NT2/D1 (cell line): ENCODE results near the gene RANBP1.
A peak's percentile ranks its signal among the peaks of the same experiment; 100 is the strongest.

ENCODE experiments used
- DNase-seq: peaks from one replicate; pipeline ENCODE4 v3.0.0-alpha.2; 2011; ENCODE audit warnings: low read depth, low spot score
- H3K27me3 ChIP-seq: 2 replicates; pipeline ENCODE4 v1.6.0; 2011; ENCODE audit warnings: mild to moderate bottlenecking; ENCODE audit not compliant: insufficient read length, insufficient read depth
- H3K36me3 ChIP-seq: 2 replicates; pipeline ENCODE4 v1.6.1; 2011; ENCODE audit warnings: mild to moderate bottlenecking, low read length, mixed read lengths; ENCODE audit not compliant: insufficient read depth, insufficient read length
- H3K4me1 ChIP-seq: 2 replicates; pipeline ENCODE4 v1.5.1; 2011; ENCODE audit not compliant: insufficient read depth, insufficient read length
- H3K4me3 ChIP-seq: 2 replicates; pipeline ENCODE4 v1.5.1; 2011; ENCODE audit warnings: low read depth; ENCODE audit not compliant: insufficient read length
- H3K9ac ChIP-seq: 2 replicates; pipeline ENCODE4 v1.6.0; 2011; ENCODE audit warnings: low read depth; ENCODE audit not compliant: insufficient read length
- H3K9me3 ChIP-seq: 2 replicates; pipeline ENCODE4 v1.5.1; 2011; ENCODE audit warnings: mild to moderate bottlenecking, low read length; ENCODE audit not compliant: insufficient read depth
- SUZ12 ChIP-seq: IDR thresholded peaks from 2 replicates; pipeline ENCODE4 v1.6.1; 2011; ENCODE audit not compliant: insufficient read length, insufficient read depth; ENCODE audit errors: extremely low read depth
- YY1 ChIP-seq: IDR thresholded peaks from 2 replicates; pipeline ENCODE4 v1.6.1; 2011; ENCODE audit not compliant: insufficient read length, insufficient read depth
- ZNF274 ChIP-seq: IDR thresholded peaks from 2 replicates; pipeline ENCODE4 v1.6.1; 2011; ENCODE audit warnings: mild to moderate bottlenecking, low read depth, low read length

Gene RANBP1

GRCh38 chr22:20079745-20080444 lies 36.0 kb upstream of the RANBP1 start, which contains the start of gene DGCR8:
DGCR8 (plus strand) TSS chr22:20080241; CDS start chr22:20085964, 5,723 bp downstream.
- no peaks in the 10 kb centered on the region for H3K27me3 ChIP-seq
- no peak for TF ChIP-seq ZNF274
- no peak for TF ChIP-seq SUZ12
- TF ChIP-seq YY1 = no peak
- H3K4me1 ChIP-seq = peaks cover 5% of the 10 kb centered on the region
- H3K4me3 ChIP-seq = peak within 1 kb of the TSS; percentile 75
- H3K9ac ChIP-seq = peak within 1 kb of the TSS; percentile 96
- H3K36me3 ChIP-seq = peaks cover 25% of the 10 kb centered on the region
- no peaks in the 10 kb centered on the region for H3K9me3 ChIP-seq
- peak; percentile 85 for DNase-seq

- no peak for DNase-seq
- Histone ChIP-seq H3K36me3 (peaks cover 30% of the 10 kb centered on the region), H3K4me3 (peak overlapping the region; percentile 75), H3K9ac (peak overlapping the region; percentile 96), H3K9me3 (no peaks in the 10 kb centered on the region), H3K4me1 (peaks cover 5% of the 10 kb centered on the region), H3K27me3 (no peaks in the 10 kb centered on the region)
- TF ChIP-seq ZNF274 (no peak), SUZ12 (no peak), YY1 (no peak)
Measured at GRCh38 chr22:20080445-20080775, 35.5 kb upstream of the RANBP1 start.

- H3K27me3 ChIP-seq = no peaks in the 10 kb centered on the region
- H3K4me1 ChIP-seq = peaks cover 5% of the 10 kb centered on the region
- peak overlapping the region; percentile 96 for H3K9ac ChIP-seq
- H3K9me3 ChIP-seq = no peaks in the 10 kb centered on the region
- DNase-seq = peak; percentile 33
- peaks cover 36% of the 10 kb centered on the region for H3K36me3 ChIP-seq
- no peak for TF ChIP-seq SUZ12
- H3K4me3 ChIP-seq = peak overlapping the region; percentile 75
Measured at GRCh38 chr22:20080776-20081654, 34.9 kb upstream of the RANBP1 start.

GRCh38 chr22:20083157-20083890 lies 32.6 kb upstream of the RANBP1 start:
- TF ChIP-seq SUZ12 = no peak
- TF ChIP-seq YY1 = no peak
- no peak for TF ChIP-seq ZNF274
- Histone ChIP-seq H3K9me3 (no peaks in the 10 kb centered on the region), H3K4me1 (peaks cover 5% of the 10 kb centered on the region), H3K4me3 (no peak overlapping the region), H3K27me3 (no peaks in the 10 kb centered on the region), H3K9ac (peak overlapping the region; percentile 50), H3K36me3 (peaks cover 59% of the 10 kb centered on the region)
- DNase-seq = no peak

GRCh38 chr22:20083891-20084546 lies 31.9 kb upstream of the RANBP1 start:
- Histone ChIP-seq H3K4me3 (no peak overlapping the region), H3K36me3 (peaks cover 66% of the 10 kb centered on the region), H3K9me3 (no peaks in the 10 kb centered on the region), H3K9ac (peak overlapping the region; percentile 5), H3K4me1 (peaks cover 5% of the 10 kb centered on the region), H3K27me3 (no peaks in the 10 kb centered on the region)
- TF ChIP-seq ZNF274 (no peak), SUZ12 (no peak)
- DNase-seq = no peak

- no peaks in the 10 kb centered on the region for H3K27me3 ChIP-seq
- H3K9me3 ChIP-seq = no peaks in the 10 kb centered on the region
- peaks cover 74% of the 10 kb centered on the region for H3K36me3 ChIP-seq
- no peak overlapping the region for H3K9ac ChIP-seq
- no peak for DNase-seq
- TF ChIP-seq YY1 (no peak), SUZ12 (no peak), ZNF274 (no peak)
- peaks cover 5% of the 10 kb centered on the region for H3K4me1 ChIP-seq
- H3K4me3 ChIP-seq = no peak overlapping the region
Measured at GRCh38 chr22:20084547-20085413, 31.1 kb upstream of the RANBP1 start.
